HG03135 (cell line): ENCODE measurements around the gene COL12A1.

Source experiments
- ATAC-seq: cut with Tn5 transposase; IDR thresholded peaks from one replicate; pipeline ENCODE4 v1.9.1; 2021; ENCODE audit warnings: mild to moderate bottlenecking, moderate library complexity; ENCODE audit not compliant: unreplicated experiment

COL12A1 gene

GRCh38 chr6:75145211-75145610, 60.6 kb downstream of the COL12A1 start:
- ATAC-seq, result no peak

GRCh38 chr6:75144386-75144785, 61.5 kb downstream of the COL12A1 start:
- no peak for ATAC-seq

GRCh38 chr6:75143191-75143590, 62.7 kb downstream of the COL12A1 start:
- ATAC-seq, result no peak

GRCh38 chr6:75142721-75143120, 63.1 kb downstream of the COL12A1 start:
- ATAC-seq, result no peak

GRCh38 chr6:75135876-75136275, 70.0 kb downstream of the COL12A1 start:
- no peak for ATAC-seq

GRCh38 chr6:75135450-75135849, 70.4 kb downstream of the COL12A1 start:
- no peak for ATAC-seq

- ATAC-seq, result no peak
Measured at GRCh38 chr6:75130784-75131183, 75.1 kb downstream of the COL12A1 start.

- no peak for ATAC-seq
Measured at GRCh38 chr6:75128878-75129570, 76.8 kb downstream of the COL12A1 start.

- ATAC-seq, result no peak
Measured at GRCh38 chr6:75126518-75126917, 79.3 kb downstream of the COL12A1 start.

- ATAC-seq, result no peak
Measured at GRCh38 chr6:75124983-75125382, 80.9 kb downstream of the COL12A1 start.

- ATAC-seq, result no peak
Measured at GRCh38 chr6:75124085-75124484, 81.8 kb downstream of the COL12A1 start.

- ATAC-seq, result no peak
Measured at GRCh38 chr6:75118925-75119515, 86.8 kb downstream of the COL12A1 start.

GRCh38 chr6:75117701-75118100, 88.2 kb downstream of the COL12A1 start:
- ATAC-seq, result no peak

GRCh38 chr6:75116946-75117345, 88.9 kb downstream of the COL12A1 start:
- ATAC-seq, result no peak

GRCh38 chr6:75115481-75115880, 90.4 kb downstream of the COL12A1 start:
- ATAC-seq, result no peak

- ATAC-seq, result no peak
Measured at GRCh38 chr6:75114806-75115205, 91.0 kb downstream of the COL12A1 start.

- no peak for ATAC-seq
Measured at GRCh38 chr6:75114195-75114594, 91.7 kb downstream of the COL12A1 start.

- ATAC-seq, result no peak
Measured at GRCh38 chr6:75113446-75113845, 92.4 kb downstream of the COL12A1 start.

GRCh38 chr6:75109765-75110164, 96.1 kb downstream of the COL12A1 start:
- ATAC-seq, result no peak

GRCh38 chr6:75109022-75109421, 96.8 kb downstream of the COL12A1 start:
- no peak for ATAC-seq

- ATAC-seq, result no peak
Measured at GRCh38 chr6:75108333-75108974, 97.4 kb downstream of the COL12A1 start.

GRCh38 chr6:75107913-75108312, 97.9 kb downstream of the COL12A1 start:
- no peak for ATAC-seq
